Subcutaneous adipose tissue (tissue), 4 donors: ENCODE results near the gene SLC17A9. TPM values are rescaled to one million over a fixed set of nuclear protein-coding genes. Genes with fewer than 3 reads are reported as not detected.

Source experiments
- CTCF ChIP-seq: fragments of 450-650 bp; IDR thresholded peaks from one replicate; pipeline ENCODE4 v1.5.1; 2016; ENCODE audit warnings: low read depth, mild to moderate bottlenecking, control low read depth, antibody characterized with exemption, moderate library complexity
- total RNA-seq, 4 donors: library from RNA; depleted of rRNA; stranded (reverse); fragments of >200 nt; gene quantifications; one replicate each; pipeline ENCODE4 v1.1.0, GENCODE V29; 2016

The SLC17A9 gene
- total RNA-seq, 4 donors from 2014 or later, result 0.38 to 6.8 (median 2.1) TPM

GRCh38 chr20:62908971-62909791 lies 43.3 kb upstream of the SLC17A9 start:
- no peak for TF ChIP-seq CTCF

- TF ChIP-seq CTCF, result no peak
Measured at GRCh38 chr20:62910217-62910766, 42.2 kb upstream of the SLC17A9 start.

- TF ChIP-seq CTCF, result no peak
Measured at GRCh38 chr20:62910777-62911497, 41.6 kb upstream of the SLC17A9 start.

- TF ChIP-seq CTCF, result no peak
Measured at GRCh38 chr20:62911701-62912280, 40.7 kb upstream of the SLC17A9 start.

- no peak for TF ChIP-seq CTCF
Measured at GRCh38 chr20:62913043-62913630, 39.4 kb upstream of the SLC17A9 start.

GRCh38 chr20:62914436-62914835 lies 38.1 kb upstream of the SLC17A9 start:
- TF ChIP-seq CTCF, result no peak
